T47D (cell line): ENCODE results near the gene KDM4F.
"Not testable (repeated sequence)": the region's sequence is repeated elsewhere in the genome, so short reads cannot be mapped to it uniquely, and the experiment has no call there.

Experiments
- DNase-seq, 2 experiments: peaks; one replicate each; pipeline versions ENCODE4 v3.0.0 to v3.0.0-alpha.2; 2011 to 2012; ENCODE audit warnings: low read depth in 1 of 2, low spot score in 1 of 2
- JUND ChIP-seq: IDR thresholded peaks from 2 replicates; pipeline ENCODE4 v1.6.1; 2012; ENCODE audit warnings: low read depth
- in situ Hi-C: cut with HindIII; loops from 2 replicates; pipeline ENCODE4 v1.10.0; 2016; ENCODE audit warnings: low sequenced_read_pairs, low pct_unique_long_range_greater_than_20kb

Gene KDM4F

GRCh38 chr11:95049122-95049521 lies at the start of gene KDM4F:
KDM4F (plus strand) TSS chr11:95049422.
- DNase-seq, in situ Hi-C loops: not testable (repeated sequence)

DNA sequence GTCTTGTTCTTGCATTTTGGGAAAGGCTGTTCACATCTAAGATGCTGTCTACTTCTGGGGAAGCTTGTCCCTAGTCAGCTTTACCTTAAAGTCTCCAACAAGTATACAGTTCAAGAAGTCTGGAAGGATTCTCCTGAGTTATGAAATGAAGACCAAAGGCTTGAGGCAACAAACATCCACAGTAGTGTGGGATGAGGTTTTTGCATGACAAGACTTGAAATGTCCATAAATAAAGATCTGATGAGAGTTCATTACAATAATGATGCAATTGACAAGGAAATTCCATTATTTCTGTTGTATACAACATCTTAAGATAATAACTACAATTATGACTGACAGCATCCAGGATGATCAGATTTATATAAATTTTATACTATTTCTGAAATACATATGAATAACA lies 45.5 kb upstream of the KDM4F start:
- DNase-seq = no peak
- no peak for TF ChIP-seq JUND
- in situ Hi-C loops = no loop called here

DNA sequence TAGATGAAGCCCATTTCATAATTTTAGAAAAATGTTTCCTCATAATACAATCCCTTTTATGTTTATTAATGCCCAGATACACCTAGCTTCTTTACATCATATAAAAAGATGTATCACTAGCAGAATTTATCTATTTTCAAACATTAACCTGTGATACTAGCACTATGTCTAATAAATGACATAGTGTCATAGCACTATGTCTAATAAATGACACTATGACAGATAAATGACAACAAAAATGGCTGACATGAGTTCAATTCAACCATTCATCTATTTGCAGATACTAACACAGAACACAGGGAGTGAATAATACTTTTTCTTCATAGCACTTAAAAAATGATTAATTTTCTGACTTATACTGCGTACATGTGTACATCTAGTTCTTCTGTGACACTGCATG lies 43.6 kb upstream of the KDM4F start:
- in situ Hi-C loops = no loop called here
- no peak for TF ChIP-seq JUND
- no peak for DNase-seq

GRCh38 chr11:95011376-95011775 lies 37.8 kb upstream of the KDM4F start:
- in situ Hi-C loops = no loop called here
- no peak for TF ChIP-seq JUND
- DNase-seq = no peak

- no peak for DNase-seq
- in situ Hi-C loops = no loop called here
- TF ChIP-seq JUND = no peak
Measured at GRCh38 chr11:95014184-95014821, 34.9 kb upstream of the KDM4F start.

DNA sequence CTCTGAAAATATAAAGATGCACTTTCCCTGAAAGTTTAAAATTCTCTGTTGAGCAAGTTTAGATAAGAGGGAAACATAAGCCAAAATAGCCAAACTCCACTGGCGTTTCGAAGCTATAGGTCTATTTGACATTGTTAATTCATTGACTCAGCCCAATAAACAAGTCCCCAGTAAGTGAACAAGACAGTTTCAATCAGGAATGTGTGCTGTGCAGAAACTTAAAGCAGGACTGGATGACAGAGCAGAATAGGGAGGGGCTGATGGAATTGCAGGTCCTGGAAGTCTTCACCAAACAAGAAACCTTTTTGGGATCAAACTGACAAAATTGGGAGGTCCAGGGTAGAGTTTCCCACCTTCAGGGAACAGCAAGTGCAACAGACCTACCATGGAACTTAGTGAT lies 33.1 kb upstream of the KDM4F start:
- no peak for TF ChIP-seq JUND
- in situ Hi-C loops = no loop called here
- DNase-seq = peak in 1 of 2 experiments; percentile 7

DNA sequence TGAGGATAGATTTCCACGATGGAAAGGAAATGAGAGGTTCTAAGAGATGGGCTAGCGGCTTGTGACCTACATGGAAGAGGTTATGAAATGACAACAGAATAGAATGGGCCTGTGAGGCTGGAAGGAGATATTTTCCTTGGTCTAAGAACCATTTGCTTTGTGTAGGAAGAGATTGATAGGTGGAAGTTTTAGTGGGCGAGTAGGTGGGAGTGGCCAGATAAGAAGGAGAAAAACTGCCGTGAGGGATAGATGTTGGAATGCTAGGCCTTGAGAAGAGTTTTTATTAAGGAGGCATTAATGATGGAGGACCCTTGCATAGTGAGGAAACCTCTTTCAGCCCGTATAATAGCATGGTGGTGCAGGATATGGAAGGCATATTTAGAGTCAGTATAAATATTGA lies 27.8 kb upstream of the KDM4F start:
- in situ Hi-C loops = not testable (repeated sequence)

GRCh38 chr11:95024958-95025357 lies 24.3 kb upstream of the KDM4F start, which contains the start of gene KDM4E:
KDM4E (plus strand) TSS chr11:95025258; CDS start chr11:95025558, 300 bp downstream.
- no peak for DNase-seq
- TF ChIP-seq JUND = no peak
- in situ Hi-C loops = no loop called here

More for the DNA sequence above, 27.8 kb upstream of the KDM4F start:
- DNase-seq = not testable (repeated sequence)

GRCh38 chr11:95025594-95025993 lies 23.6 kb upstream of the KDM4F start:
- DNase-seq, in situ Hi-C loops: not testable (repeated sequence)

GRCh38 chr11:95028357-95028756 lies 20.9 kb upstream of the KDM4F start:
- no peak for DNase-seq
- in situ Hi-C loops = no loop called here
- no peak for TF ChIP-seq JUND

DNA sequence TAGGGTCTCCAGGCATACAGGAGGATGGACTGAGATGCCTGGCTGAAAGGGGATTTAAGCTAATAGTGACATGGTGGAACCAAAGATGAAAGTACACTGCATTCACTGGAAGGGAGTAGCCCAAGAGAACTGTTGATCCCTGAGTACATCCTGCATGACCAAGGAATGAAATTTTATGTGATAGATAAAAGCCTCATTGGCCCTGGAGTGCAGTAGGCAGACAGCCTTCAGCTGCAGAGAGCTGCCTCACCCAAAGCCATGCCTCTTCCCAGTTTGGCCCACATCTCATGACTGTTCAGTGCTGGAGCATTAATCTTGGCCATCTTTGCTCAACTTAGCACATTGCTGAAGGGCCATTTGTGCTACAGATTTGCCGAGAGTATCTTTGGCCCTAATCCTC lies 16.2 kb upstream of the KDM4F start:
- DNase-seq = no peak
- in situ Hi-C loops = no loop called here
- no peak for TF ChIP-seq JUND

DNA sequence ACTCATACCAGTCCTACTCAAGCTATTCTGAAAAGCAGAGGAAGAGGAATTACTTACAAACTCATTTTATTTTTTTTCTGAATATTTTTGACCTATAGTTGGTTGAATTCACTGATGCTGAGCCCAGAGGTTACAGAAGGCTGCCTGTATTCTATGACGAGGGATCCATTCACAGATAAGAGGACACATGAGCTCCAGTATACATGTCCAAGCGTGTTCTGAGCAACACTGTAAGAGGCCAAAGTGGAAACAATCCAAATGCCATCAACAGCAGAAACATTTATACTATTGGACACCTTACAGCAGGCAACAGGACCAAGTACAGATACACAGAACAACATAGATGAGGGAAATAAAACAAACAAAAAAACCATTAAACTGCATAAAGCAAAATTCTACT lies 13.9 kb upstream of the KDM4F start:
- TF ChIP-seq JUND = no peak
- in situ Hi-C loops = no loop called here

GRCh38 chr11:95037356-95038035 lies 11.7 kb upstream of the KDM4F start:
- in situ Hi-C loops, DNase-seq: not testable (repeated sequence)

More for the DNA sequence above, 13.9 kb upstream of the KDM4F start:
- DNase-seq = no peak

GRCh38 chr11:95042239-95042638 lies 7.0 kb upstream of the KDM4F start:
- in situ Hi-C loops = no loop called here
- DNase-seq = no peak
- no peak for TF ChIP-seq JUND
